Stimulated activated CD8-positive, alpha-beta memory T cell treated with anti-CD3 and anti-CD28 coated beads, Interleukin-15, amount 100 ng/mL, for 1 hour (primary cell): Measurements from ENCODE around the gene RPL31.

Experiments used
- DNase-seq: peaks from one replicate; pipeline ENCODE4 v3.0.0-alpha.2; 2020; ENCODE audit warnings: low read depth

Gene RPL31

GRCh38 chr2:100975521-100975785 lies 26.6 kb upstream of the RPL31 start:
- DNase-seq, result no peak

- DNase-seq, result no peak
Observed at GRCh38 chr2:100976061-100976460, 26.0 kb upstream of the RPL31 start.

- no peak for DNase-seq
Observed at GRCh38 chr2:100976645-100977391, 25.3 kb upstream of the RPL31 start.

GRCh38 chr2:100977511-100977910 lies 24.6 kb upstream of the RPL31 start:
- no peak for DNase-seq

- DNase-seq, result no peak
Observed at GRCh38 chr2:100978582-100979191, 23.4 kb upstream of the RPL31 start.

- no peak for DNase-seq
Observed at GRCh38 chr2:100980046-100980445, 22.0 kb upstream of the RPL31 start.

GRCh38 chr2:100981011-100981410 lies 21.1 kb upstream of the RPL31 start:
- DNase-seq, result no peak

- no peak for DNase-seq
Observed at GRCh38 chr2:100982431-100982861, 19.6 kb upstream of the RPL31 start.

GRCh38 chr2:100983201-100983600 lies 18.9 kb upstream of the RPL31 start:
- no peak for DNase-seq

GRCh38 chr2:100983684-100984310 lies 18.3 kb upstream of the RPL31 start:
- no peak for DNase-seq

- peak; percentile 57 for DNase-seq
Observed at GRCh38 chr2:100984892-100985307, 17.2 kb upstream of the RPL31 start.

- DNase-seq, result no peak
Observed at GRCh38 chr2:100986157-100986556, 15.9 kb upstream of the RPL31 start.

GRCh38 chr2:100987536-100987935 lies 14.6 kb upstream of the RPL31 start:
- no peak for DNase-seq

GRCh38 chr2:100987974-100988373 lies 14.1 kb upstream of the RPL31 start:
- DNase-seq, result no peak

- no peak for DNase-seq
Observed at GRCh38 chr2:100988630-100989417, 13.3 kb upstream of the RPL31 start.

GRCh38 chr2:100989666-100990065 lies 12.4 kb upstream of the RPL31 start:
- DNase-seq, result no peak

- DNase-seq, result no peak
Observed at GRCh38 chr2:100990166-100990565, 11.9 kb upstream of the RPL31 start.

GRCh38 chr2:100990650-100991403 lies 11.3 kb upstream of the RPL31 start:
- DNase-seq, result no peak

GRCh38 chr2:100991404-100991773 lies 10.7 kb upstream of the RPL31 start:
- DNase-seq, result no peak

- no peak for DNase-seq
Observed at GRCh38 chr2:100992262-100992661, 9.8 kb upstream of the RPL31 start.

GRCh38 chr2:100993294-100993693 lies 8.8 kb upstream of the RPL31 start:
- no peak for DNase-seq
